HG03342 (cell line): ENCODE results near the gene TRHDE.

Experiments
- ATAC-seq: cut with Tn5 transposase; IDR thresholded peaks from one replicate; pipeline ENCODE4 v1.9.1; 2021; ENCODE audit warnings: mild to moderate bottlenecking, moderate library complexity; ENCODE audit not compliant: unreplicated experiment

Gene TRHDE, protein sequence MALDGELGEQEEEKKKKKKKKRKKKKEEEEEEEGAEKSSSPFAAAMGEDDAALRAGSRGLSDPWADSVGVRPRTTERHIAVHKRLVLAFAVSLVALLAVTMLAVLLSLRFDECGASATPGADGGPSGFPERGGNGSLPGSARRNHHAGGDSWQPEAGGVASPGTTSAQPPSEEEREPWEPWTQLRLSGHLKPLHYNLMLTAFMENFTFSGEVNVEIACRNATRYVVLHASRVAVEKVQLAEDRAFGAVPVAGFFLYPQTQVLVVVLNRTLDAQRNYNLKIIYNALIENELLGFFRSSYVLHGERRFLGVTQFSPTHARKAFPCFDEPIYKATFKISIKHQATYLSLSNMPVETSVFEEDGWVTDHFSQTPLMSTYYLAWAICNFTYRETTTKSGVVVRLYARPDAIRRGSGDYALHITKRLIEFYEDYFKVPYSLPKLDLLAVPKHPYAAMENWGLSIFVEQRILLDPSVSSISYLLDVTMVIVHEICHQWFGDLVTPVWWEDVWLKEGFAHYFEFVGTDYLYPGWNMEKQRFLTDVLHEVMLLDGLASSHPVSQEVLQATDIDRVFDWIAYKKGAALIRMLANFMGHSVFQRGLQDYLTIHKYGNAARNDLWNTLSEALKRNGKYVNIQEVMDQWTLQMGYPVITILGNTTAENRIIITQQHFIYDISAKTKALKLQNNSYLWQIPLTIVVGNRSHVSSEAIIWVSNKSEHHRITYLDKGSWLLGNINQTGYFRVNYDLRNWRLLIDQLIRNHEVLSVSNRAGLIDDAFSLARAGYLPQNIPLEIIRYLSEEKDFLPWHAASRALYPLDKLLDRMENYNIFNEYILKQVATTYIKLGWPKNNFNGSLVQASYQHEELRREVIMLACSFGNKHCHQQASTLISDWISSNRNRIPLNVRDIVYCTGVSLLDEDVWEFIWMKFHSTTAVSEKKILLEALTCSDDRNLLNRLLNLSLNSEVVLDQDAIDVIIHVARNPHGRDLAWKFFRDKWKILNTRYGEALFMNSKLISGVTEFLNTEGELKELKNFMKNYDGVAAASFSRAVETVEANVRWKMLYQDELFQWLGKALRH

DNA sequence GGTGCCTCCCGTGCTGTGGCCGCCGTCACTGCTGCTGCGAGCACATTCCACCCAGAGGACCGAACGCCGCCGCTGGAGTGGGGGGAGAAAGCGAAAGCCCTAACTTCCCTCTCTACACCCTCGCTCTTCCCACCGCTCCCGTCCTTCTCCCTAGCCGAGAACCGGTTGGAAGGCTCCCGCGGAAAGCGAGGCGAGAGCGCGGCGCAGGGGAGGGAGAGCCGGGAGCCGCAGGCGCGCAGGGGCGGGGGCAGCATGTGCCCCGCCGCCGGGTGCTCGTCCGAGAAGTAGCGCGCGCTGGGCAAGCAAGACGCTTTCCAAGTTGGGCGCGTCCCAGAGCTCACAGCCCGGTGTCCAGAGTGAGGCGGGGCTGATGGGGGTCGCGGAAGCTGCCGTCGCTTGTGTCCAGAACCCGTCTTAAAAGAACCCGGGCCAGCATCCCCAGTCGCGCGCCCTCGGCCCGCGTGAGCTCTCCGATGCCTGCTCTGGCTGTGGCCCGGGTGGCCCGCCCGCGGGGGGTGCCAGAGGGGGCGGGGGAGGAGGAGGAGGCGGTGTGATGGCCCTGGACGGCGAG is at the start of gene TRHDE:
Gene TRHDE, plus strand, starts transcription at position 280 of the 571 bp plus-strand sequence. Its CDS starts 274 bp downstream, at position 554.
- no peak for ATAC-seq

DNA sequence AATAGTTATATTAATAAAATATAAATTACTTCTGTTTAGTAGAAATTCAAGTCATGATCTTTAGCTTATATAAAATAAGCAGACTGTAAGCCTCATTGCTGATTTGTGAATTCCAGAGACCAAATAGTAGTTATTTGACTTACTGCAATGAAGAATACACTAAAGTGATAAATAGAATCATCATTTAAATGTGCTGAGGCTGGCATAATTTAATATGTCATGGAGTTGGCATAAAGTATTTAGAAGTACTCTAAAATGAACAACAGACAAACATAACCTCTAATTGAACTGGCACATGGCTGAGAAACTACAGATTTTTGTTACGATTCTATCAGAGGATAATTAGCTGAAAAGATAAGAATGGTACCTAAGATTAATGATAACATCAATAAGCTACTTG is 45.7 kb upstream of the TRHDE start:
- no peak for ATAC-seq

DNA sequence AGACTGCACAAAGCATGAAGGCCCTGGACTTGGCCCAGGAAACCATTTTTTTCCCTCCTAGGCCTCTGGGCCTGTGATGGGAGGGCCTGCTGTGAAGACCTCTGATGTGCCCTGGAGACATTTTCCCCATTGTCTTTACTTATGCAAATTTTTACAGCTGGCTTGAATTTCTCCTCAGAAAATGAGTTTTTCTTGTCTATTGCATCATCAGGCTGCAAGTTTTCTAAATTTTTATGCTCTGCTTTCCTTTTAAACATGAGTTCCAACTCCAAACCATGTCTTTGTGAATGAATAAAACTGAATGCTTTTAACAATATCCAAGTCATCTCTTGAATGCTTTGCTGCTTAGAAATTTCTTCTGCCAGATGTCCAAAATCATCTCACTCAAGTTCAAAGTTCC is 43.7 kb upstream of the TRHDE start:
- no peak for ATAC-seq

DNA sequence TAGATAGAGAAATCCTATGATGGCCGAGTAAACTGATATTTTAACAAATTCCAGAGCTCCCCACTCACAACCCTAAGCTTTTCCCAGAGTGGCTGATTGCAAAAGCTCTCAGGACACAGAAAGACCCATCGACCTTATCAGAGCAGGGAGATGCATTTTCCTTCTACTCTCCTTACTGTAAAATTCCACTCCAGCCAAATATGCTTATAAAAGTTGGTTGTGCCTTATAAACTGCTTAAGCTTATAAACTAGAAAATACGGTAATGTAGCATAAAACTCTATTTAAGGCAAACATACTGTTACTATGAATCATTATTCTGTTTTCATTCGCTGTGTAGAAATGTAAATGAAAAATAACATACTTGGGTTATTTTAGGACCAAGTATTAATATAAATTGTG is 41.6 kb upstream of the TRHDE start:
- ATAC-seq, result no peak

DNA sequence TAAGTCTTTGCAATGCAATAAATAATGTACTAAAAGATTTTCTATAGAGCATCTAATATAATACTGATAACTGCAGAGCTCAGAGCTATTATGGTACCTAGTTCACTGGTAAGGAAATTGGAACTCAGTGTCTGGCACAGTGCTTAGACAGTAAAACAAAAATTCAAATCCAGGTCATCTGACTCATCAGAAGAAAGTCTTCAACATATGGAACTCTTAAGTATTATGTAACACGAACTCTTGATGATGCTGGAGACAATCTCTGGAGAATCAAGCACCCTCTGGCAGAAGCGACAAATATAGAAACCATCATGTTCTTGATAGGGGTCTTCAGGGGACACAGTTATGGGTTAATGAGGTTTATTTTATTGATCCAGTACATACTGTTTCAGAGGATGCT is 37.3 kb upstream of the TRHDE start:
- no peak for ATAC-seq

DNA sequence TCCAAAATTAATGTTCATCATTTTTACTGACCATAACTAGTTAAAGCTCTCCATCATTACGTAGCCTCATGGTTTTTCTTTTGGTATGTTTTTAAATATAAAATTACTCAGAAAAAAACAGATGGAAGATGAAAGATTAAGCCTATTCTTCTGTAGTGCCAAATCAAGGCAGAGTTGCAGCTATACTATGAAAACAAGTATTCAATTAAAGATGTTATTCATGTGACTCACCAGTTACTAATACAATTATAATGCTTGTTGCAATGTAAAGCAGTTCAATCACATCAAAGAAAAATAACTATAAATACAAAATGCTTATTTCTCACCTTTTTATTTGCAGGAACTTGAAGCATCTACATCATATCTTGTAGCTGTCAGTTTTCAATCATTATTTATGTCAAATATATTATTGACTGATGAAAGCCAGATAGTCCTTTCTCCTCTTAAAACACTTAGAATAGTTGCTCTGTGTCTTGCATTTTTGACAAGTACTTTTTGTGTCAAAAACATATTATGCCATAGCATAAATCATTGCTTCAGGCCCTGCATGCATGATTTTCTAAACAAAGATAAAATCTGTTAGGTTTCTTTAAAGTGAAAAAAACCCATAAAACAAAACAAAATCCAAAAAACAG is 36.0 kb upstream of the TRHDE start:
- ATAC-seq, result no peak

DNA sequence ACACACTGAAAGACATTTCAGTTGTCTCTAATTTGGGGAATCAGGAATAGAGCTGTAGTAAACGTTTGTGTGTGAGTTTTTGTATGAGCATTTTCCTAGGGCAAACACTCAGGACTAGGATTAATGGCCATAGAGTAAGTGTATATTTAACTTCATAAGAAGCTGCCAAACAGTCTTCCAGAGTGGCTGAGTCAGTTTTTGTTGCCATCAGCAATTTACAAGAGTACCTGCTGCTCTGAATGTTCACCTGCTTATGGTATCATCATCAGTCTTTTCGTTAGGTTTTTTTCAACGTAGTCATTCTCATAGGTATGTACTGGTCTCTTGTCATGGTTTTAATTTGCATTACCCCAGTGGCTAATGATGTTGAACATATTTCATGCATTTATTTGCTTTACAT is 30.6 kb upstream of the TRHDE start:
- ATAC-seq, result no peak

DNA sequence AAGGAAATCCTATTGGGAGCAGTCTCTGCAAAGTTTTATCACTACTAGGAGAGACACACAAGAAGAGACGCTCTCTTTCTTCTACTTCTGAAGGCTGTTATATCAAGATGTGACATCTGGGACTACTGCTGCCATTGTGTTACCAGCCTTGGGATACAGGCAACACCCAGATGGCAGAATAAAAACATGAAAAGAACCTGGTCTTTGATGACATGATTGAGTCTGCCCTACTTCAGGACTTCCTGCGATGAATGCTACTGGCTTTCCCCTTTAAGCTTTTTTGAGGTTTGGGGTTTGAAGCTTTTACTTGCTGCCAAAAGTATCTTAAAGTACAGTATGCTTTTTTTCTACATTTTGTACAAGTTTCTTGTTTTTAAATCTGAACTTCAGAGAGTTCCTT is 29.2 kb upstream of the TRHDE start:
- ATAC-seq, result no peak

DNA sequence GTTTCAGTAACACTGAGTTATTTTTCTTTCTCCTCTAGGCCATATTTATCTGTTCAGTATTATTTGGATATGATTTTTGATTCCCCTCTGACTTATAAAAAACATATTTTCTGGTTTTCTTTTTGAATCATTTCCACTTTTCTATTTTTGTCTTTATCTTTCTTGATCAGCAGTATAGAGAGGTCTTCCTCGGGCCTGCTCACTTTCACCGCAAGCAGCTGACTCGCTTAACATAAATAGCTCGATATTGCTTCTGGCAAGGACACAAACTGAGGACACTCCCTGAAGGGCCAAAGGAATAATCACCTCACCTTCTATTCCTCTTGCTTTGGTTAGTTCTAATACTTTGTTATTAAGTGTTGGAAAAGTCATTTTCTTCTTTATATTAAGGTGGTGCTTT is 25.8 kb upstream of the TRHDE start:
- ATAC-seq, result no peak

DNA sequence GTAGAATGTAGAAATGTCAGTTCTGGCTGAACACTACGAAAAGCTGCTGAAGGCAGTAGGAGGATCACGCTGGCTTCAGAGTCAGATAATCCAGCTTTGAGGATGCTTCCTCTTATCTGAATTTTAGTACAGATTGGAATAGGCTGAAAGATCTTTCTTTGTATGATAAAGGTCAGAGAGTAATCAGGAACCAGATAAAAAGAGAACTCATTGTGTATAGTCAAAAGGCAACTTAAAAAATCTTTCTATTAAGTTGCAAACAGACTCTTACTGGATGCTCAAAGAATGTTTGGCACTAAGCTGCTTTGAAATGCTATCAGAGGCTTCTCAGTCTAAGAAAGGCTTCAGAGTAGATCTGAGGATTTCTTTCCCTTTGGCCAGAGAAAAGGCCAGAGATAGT is 21.8 kb upstream of the TRHDE start:
- no peak for ATAC-seq

DNA sequence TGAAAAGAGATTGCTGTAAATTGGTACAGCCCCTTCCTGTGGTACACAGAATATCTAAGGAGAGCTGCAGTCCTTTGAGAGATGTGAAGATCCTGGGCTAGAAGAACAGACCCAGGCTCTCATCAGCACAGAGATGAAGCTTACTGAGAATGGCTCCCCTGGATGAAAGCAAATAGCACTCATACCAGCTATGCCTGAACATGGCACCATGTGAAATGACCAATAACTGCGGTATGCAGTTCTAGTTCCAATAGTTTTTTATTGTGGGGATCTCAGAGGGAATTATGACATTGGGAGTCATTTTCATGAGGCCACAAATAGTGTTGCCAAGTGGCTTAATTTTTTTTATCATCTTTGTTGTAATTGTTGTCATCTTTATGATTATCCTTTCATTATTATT is 15.4 kb upstream of the TRHDE start:
- no peak for ATAC-seq

DNA sequence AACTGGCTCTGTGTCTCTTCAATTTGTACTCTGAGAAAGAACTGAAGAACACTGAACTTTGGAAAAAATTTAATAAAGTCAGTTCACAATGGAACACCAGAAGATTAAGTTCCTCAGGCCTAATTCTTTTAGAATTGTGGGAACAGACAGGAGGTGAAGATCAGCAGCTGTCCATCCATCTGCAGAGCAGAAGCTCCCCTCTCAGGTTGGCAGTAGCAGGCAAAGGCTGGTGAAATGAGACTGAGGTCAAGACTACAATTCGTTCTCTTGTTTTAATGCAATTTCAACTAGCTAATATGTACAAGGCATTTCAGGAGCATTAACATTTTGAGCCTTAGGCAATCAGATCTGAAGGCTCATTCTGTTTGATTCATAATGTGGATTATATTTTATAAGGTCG is 10.3 kb upstream of the TRHDE start:
- ATAC-seq, result no peak

DNA sequence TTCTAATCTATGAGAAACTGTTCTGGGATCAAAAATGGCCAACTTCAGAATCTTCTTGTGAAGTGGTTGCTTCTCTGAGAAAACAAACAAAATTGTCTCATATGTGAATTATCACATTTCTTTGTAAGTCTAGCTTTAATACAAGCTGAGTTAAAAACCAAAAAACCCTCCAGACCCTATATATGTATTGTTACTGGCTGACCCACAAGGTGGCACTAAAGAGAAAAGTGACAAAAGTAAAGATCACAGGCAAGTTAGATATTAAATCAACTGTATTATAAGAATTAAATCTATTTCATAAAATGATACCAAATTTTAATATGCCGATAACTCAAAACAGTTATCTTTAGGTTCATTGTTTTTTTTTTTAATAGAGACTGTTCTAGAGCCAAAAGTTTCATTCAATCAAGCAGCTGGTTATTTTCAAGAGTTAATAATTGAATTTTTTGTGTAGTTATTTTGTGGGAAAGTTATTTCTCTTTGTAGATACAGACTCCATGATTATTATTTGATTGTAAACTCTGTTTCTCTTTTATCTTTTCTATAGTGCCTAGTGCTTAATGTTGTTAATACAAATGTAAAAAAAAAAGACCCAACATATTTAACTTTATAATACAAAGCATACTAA is 7.5 kb upstream of the TRHDE start:
- ATAC-seq, result no peak

DNA sequence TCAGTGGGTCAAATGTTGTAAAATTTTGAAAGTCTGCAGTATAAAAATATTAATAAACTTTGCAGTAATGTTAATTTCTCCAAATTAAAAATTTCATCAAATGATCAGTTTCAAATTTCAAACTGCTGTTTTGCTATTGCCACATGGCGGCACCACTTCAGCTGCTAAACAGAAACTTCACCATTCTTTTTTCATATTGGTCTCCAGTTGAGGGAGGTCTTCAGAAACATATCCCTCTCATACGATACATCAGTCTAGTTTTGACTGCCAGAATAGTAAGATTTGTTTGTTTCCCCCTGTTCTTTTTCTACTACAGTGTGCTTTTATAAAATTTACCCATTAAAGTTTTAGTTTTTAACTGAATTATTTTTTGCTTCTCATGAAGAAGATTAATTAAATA is 4.2 kb upstream of the TRHDE start:
- ATAC-seq, result no peak

DNA sequence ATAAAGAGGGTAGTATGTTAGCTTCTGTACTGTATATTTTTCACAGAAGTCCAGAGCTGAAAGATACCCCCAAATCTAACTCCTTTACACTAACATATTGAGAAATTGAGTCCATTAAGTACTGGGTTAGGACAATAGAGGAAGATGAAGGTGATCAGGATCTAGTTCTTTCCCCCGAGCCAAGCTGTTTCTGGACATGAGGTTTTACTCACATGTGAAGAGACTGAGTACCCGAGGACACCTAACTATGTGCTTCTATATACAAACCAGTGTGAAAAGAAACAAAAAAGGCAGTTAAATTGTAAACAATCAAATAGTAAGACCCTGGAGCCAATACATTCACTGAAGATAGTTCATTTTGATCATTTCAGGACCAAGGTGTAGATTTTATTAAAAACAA is 3.8 kb upstream of the TRHDE start:
- no peak for ATAC-seq

DNA sequence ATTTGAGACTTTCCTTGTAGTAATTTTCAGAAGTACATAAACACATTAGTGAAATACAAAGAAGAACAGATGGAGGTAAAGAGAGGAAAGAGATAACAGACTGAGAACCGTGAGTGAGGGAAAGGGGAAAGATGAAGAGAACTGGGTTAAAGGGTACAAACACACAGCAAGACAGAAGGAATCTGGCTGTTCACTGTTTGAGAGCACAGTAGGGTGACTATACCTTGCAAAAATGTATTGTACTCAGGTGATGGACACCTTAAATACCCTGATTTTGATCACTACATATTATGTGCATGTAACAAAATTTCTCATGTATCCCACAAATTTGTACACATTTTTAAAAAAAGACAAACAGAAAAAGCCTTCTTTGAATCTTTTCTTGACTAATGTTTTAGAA is 2.7 kb upstream of the TRHDE start:
- no peak for ATAC-seq

DNA sequence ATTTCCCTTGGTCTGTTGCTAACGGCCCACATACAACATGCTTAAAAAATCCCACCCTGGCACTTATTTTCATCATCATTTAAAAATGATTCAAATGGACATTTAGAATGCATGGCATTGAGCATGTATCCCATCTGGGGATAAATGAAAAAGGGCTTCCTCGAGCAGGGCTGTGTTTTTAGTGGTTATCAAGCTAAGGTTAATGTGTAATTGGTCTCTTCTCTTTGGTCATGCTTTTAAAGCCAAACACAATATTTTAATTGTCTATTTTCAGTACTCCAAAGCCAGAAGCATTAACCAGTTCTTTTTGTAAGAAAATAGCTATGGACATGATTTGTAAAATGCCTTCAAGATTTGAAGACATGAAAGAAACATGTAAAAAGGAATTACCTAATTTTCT is 1.9 kb upstream of the TRHDE start:
- ATAC-seq, result no peak

DNA sequence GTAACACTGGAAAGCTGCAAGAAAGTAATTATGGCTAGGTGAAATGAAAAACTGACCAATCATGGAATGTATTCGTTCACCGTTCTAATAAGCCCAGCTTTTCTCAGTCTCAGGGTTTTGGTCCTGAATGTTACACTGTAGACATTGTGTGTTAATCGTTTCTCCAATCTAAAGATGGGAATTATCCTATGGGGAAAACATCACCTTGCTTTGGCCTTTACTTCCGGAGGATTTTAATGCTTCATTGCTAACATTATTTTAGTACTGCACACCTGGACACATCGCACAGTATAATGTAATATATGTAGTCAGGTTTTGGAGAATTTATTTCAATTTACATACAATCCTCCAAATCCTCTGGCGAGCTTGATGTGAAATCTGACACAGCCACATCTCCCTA is 1.2 kb upstream of the TRHDE start:
- no peak for ATAC-seq

DNA sequence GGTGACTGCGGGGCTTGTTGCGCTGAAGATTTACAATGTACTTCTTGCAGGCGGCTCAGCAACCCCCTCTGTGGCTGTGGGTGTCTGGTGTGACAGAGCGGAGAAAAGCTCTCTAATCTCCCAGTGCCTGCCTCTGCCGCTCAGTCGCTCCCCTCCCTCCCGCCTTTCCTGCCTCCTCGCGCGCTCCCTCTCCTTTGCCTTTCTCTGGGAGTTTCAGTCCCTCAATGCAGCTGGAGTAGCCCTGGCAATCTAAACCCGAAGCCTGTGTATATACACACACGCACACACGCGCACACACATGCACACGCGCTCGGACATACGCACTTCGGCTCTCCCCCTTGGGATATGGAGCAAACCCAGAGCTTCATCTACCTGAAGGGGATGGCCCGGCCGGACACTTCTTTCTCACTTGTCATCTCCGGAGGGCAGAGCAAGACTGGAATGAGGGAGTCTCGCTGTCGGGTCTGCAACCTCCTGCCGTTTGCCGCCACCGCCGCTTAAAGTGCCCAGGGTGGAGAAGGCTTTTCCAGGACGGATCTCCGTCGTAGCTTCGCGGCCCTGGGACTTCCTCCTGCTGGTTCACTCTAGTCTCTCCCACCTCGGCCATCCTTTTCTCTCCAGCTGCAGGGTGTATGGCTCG is 599 bp upstream of the TRHDE start:
- no peak for ATAC-seq
